ENCODE results near the gene C12orf57.

C12orf57 gene

DNA sequence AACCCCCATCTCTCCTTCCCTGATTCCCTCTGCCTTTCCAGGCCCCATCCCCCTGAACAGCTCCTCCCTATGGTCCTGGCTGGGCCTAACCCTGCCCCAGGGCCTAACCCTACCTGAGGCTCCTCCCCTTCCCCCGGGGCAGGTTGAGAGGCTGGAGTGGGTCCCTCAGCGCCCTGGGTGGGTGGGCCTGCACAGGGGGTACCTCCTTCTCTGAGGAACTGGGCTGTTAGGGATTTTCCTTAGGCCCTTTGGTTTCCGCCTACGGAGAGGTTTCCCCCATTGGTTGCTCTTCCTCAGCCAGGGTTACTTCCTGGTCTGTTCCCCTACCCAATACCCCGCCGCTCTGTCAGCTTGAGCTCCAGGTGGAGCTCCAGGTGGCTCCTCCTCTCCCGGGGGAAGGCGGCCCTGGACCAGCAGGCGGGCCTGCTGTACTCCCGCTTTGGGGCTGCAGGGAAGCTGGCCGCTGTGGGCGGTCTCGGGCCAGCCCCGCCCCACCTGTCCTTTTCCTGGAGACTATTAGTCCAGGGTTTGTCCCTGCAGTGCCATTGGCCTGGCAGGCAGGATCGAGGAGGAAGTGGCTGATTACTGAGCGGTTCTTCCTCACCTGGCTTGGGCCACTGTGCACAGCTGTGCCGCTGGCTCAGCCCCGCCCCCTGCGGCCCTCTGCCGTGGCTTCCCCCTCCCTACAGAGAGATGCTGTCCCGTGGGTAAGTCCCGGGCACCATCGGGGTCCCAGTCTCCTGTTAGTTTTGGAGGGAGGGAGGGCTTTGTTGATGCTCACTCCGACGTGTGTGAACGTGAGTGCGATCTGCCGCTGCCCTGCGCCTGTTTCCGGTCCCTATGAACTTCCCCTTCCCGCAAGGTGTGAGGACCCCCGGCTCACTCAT lies 2.5 kb downstream of the C12orf57 start:
- DNase-seq (ENCODE audit: low read depth) = peak; percentile 97
- TF ChIP-seq, protein P1, sequence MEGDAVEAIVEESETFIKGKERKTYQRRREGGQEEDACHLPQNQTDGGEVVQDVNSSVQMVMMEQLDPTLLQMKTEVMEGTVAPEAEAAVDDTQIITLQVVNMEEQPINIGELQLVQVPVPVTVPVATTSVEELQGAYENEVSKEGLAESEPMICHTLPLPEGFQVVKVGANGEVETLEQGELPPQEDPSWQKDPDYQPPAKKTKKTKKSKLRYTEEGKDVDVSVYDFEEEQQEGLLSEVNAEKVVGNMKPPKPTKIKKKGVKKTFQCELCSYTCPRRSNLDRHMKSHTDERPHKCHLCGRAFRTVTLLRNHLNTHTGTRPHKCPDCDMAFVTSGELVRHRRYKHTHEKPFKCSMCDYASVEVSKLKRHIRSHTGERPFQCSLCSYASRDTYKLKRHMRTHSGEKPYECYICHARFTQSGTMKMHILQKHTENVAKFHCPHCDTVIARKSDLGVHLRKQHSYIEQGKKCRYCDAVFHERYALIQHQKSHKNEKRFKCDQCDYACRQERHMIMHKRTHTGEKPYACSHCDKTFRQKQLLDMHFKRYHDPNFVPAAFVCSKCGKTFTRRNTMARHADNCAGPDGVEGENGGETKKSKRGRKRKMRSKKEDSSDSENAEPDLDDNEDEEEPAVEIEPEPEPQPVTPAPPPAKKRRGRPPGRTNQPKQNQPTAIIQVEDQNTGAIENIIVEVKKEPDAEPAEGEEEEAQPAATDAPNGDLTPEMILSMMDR (IDR thresholded peaks at IDR 0.05; ENCODE audit: control insufficient read depth, extremely low read depth, insufficient read depth) = 0 out of 2 replicates have a peak, but pooled peaks have one; percentile 7
- peak overlapping the region; percentile 85 for H3K4me3 ChIP-seq (ENCODE audit: low read depth, low read length)

DNA sequence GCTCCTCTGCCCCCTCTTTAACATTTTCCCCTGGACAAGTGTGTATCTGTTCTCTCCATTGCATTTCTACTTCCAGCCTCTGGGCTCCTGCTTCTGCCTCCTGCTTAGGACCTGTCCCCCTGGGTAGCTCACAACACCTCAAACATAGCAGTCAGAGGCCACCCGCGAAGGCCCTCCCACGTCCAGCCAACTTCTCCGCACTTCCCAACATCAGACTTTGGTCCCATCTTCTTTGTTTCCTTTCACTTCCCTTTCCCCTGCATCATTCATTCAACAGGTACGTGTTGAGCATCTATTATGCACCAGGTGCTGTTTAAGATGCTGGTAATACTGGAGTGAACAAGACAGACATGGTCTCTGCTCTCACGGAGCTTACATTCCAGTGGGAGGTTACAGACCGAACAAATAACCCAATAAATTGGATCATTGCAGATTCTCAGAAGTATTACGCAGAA lies 3.1 kb downstream of the C12orf57 start:
- DNase-seq (ENCODE audit: low read depth) = no peak
- TF ChIP-seq, protein P1 (IDR thresholded peaks at IDR 0.05; ENCODE audit: control insufficient read depth, extremely low read depth, insufficient read depth) = no peak
- H3K4me3 ChIP-seq (ENCODE audit: low read depth, low read length) = peak overlapping the region; percentile 68

DNA sequence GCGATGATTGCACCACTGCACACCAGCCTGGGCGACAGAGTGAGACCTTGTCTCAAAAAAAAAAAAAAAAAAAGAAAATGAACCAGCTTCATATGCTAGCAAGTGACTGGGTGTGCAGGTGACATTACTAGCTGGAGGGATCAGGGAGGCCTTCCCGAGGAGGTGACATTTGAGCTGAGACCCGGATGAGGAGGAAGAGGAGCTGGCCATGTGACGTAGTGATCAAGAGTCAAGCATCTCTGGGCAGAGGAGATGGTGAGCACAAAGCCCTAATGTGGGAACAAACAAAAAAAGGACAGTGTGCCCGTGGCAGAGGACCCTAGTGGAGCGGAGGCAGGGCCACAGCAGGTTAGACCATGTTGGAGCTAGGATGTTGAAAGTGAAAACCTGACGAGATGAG lies 3.8 kb downstream of the C12orf57 start:
- no peak for DNase-seq (ENCODE audit: low read depth)
- TF ChIP-seq, protein P1 (IDR thresholded peaks at IDR 0.05; ENCODE audit: control insufficient read depth, extremely low read depth, insufficient read depth) = no peak
- no peak overlapping the region for H3K4me3 ChIP-seq (ENCODE audit: low read depth, low read length)

DNA sequence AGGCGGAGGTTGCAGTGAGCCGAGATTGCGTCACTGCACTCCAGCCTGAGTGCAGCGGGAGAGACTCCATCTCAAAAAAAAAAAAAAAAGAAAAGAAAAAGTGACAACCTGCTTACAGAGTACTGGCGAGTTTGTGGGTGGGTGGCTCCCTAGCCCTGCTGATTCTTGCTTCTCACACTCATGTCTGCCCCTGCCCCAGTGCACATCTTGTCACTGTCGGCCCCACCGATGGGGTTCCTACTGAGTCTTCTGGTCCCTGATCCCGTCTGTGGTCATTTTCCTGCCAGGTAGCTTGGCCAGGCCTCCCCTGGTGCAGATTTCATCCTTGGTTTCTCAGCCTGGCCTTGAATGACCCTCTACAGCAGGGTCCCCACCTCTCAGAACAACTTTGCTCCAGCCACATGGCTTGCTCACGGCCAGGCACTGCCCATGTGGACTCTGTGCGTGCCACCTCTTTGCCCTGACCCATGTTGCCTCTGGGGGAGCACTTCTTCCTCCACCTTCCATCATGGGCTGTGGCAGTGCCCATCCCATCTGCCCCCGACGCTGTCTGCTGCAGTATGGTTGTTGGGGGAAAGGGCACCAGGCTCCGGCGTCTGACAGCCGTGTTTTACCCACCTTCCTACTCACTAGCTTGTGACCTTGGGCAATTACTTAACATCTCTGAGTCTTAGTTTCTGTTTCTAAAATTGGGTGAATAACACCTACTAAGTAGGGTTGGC lies 5.2 kb downstream of the C12orf57 start:
- DNase-seq (ENCODE audit: low read depth) = no peak
- no peak overlapping the region for H3K4me3 ChIP-seq (ENCODE audit: low read depth, low read length)
- TF ChIP-seq, protein P1 (IDR thresholded peaks at IDR 0.05; ENCODE audit: control insufficient read depth, extremely low read depth, insufficient read depth) = no peak

DNA sequence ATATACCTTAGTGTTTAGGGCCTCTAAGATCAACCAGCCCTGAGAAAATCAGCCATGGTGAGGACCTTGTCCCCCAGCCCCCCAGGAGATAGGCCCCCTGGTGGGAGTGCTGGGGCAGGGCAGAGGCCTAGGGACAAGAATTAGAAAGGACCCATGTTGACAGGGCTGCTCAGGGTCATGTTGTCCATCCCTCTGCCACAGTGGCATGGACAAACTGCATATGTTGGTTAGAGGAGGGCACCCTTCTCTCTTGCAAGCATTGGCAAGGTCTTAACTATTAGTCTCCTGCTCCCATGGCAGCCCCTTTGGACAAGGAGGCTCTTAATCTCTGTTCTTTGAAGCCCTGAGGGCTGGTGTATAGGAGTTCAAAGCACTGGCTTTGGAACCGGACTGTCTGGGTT lies 6.6 kb downstream of the C12orf57 start:
- H3K4me3 ChIP-seq (ENCODE audit: low read depth, low read length) = no peak overlapping the region
- DNase-seq (ENCODE audit: low read depth) = no peak
- TF ChIP-seq, protein P1 (IDR thresholded peaks at IDR 0.05; ENCODE audit: control insufficient read depth, extremely low read depth, insufficient read depth) = 0 out of 2 replicates have a peak, but pooled peaks have one; percentile 8

DNA sequence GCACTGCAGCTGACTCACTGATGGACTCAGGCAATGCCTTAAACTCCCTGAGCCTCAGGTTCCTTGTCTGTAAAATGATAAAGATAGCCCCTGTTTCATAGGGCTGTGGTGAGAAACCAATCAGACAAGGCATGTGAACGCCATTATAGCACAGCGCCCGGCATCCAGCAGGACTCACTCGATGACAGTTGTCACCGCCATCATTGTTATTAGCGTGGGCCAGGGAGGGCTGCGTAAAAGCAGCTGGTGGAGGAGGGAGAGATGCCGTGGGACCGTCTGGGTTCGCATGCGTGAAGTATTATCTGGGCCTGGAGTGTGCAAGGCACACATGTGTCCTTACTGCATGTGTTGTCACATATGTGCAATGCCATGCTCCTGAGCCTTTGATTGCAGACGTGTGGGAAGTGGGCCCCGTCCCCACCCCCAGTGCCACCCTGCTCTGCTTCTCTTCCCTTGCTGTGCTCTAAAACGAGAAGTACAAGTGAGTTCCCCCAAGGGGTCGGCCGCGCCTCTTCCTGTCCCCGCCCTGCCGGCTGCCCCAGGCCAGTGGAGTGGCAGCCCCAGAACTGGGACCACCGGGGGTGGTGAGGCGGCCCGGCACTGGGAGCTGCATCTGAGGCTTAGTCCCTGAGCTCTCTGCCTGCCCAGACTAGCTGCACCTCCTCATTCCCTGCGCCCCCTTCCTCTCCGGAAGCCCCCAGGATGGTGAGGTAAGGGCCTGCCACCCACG lies 7.2 kb downstream of the C12orf57 start, which contains the start of gene PTPN6:
TSS of gene PTPN6 (plus strand) at position 546 of the 730 bp plus-strand sequence. CDS start at position 703, 157 bp downstream.
- no peak within 1 kb of the TSS for H3K4me3 ChIP-seq (ENCODE audit: low read depth, low read length)
- DNase-seq (ENCODE audit: low read depth) = no peak
- TF ChIP-seq, protein P1 (IDR thresholded peaks at IDR 0.05; ENCODE audit: control insufficient read depth, extremely low read depth, insufficient read depth) = no peak
